Skeletal muscle tissue (tissue), 4 donors: ENCODE results near the gene CACNA2D3. TPM values are rescaled to one million over a fixed set of nuclear protein-coding genes. Genes with fewer than 3 reads are reported as not detected.
A peak's percentile ranks its signal among the peaks of the same experiment; 100 is the strongest.

Experiments
- H3K27ac ChIP-seq: one replicate; pipeline ENCODE4 v1.7.0; 2013; ENCODE audit warnings: mild to moderate bottlenecking, low read depth, low read length, inconsistent platforms
- H3K27me3 ChIP-seq, 3 donors: one replicate each; pipeline ENCODE4 v1.7.0; 2013; ENCODE audit warnings: low read length in 3 of 3; ENCODE audit not compliant: control insufficient read depth in 3 of 3, insufficient read depth in 3 of 3
- H3K36me3 ChIP-seq, 3 donors: one replicate each; pipeline ENCODE4 v1.7.0; 2013; ENCODE audit warnings: low read length in 3 of 3; ENCODE audit not compliant: control insufficient read depth in 3 of 3, insufficient read depth in 3 of 3
- H3K4me1 ChIP-seq, 3 donors: one replicate each; pipeline ENCODE4 v1.7.0; 2013; ENCODE audit warnings: low read length in 3 of 3, mild to moderate bottlenecking in 3 of 3; ENCODE audit not compliant: control insufficient read depth in 3 of 3, insufficient read depth in 3 of 3
- H3K4me3 ChIP-seq, 3 donors: one replicate each; pipeline ENCODE4 v1.7.0; 2013; ENCODE audit warnings: low read length in 3 of 3
- H3K9ac ChIP-seq, 3 donors: one replicate each; pipeline ENCODE4 v1.7.0; 2013; ENCODE audit warnings: low read length in 3 of 3, mild to moderate bottlenecking in 3 of 3, moderate library complexity in 2 of 3, low read depth in 1 of 3
- H3K9me3 ChIP-seq, 3 donors: one replicate each; pipeline ENCODE4 v1.7.0; 2013; ENCODE audit warnings: low read length in 3 of 3; ENCODE audit not compliant: control insufficient read depth in 3 of 3
- total RNA-seq: library from RNA; depleted of rRNA; stranded (reverse); fragments of >200 nt; gene quantifications from one replicate; pipeline ENCODE4 v1.2.3, GENCODE V29; 2014
- donor health status: Osteomylitis.

Gene CACNA2D3
- total RNA-seq, 1 donor from 2014 or later, result 3.1 TPM

DNA sequence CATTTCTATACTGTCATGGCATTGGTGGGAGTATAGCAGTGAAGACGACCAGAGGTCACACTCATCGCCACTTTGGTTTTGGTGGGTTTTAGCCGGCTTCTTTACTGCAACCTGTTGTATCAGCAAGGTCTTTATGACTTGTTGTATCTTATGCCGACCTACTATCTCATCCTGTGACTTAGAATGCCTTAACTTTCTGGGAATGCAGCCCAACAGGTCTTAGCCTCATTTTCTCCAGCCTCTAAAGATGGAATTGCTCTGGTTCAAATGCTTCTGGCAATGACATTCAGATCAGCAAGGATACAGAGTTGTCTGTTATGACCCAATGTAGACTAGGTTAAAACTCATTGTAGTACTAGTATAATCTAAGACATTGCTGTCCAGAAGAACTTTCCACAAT lies 860.5 kb downstream of the CACNA2D3 start:
- Histone ChIP-seq H3K9ac (no peak overlapping the region), H3K27ac (no peak overlapping the region), H3K36me3 (no peaks in the 10 kb centered on the region), H3K27me3 (no peaks in the 10 kb centered on the region), H3K9me3 (no peaks in the 10 kb centered on the region), H3K4me3 (no peak overlapping the region), H3K4me1 (peaks cover 0 to 1% (median 0%) of the 10 kb centered on the region in 3 donors)

DNA sequence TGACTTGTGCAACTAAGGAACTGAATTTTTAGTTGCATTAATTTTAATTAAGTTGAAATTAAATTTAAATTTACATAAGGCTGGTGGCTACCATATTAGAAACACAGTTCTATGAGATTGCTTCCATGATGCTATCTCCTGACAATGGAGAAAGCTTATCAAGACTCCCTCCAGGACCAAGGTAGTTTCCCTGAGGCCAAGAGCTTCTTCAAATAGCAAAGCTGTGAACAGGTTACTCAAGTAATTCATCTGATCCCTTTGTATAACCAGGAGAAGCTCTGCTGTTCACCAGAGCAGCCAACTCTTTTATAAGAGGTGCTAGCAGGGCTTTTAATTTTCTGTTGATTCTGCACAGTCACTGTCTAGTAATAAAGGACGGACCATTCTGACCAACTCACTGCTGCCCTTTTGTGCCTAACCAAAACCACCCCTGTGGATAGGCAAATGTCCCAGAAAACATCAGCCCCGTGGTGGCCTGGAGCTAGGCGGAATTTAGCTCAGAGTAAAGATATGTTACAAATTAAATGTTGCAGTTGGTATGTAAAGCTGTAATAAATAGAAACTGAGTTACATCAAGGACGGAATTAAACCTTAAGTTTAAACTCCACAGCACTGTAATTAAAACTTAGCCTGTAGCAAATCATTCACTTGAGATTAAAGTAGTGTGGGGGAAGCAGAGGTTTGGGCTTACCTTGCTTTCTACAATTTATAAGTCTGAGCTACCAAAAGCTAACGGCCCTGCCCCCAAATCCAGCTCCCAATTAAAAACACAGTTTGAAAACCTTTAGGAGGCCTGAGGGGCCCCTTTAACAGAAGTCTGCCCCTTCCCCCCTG lies 861.1 kb downstream of the CACNA2D3 start:
- peaks cover 0 to 8% (median 5%) of the 10 kb centered on the region in 3 donors for H3K4me1 ChIP-seq
- no peaks in the 10 kb centered on the region for H3K36me3 ChIP-seq
- H3K9ac ChIP-seq, result no peak overlapping the region
- H3K27ac ChIP-seq, result no peak overlapping the region
- no peaks in the 10 kb centered on the region for H3K27me3 ChIP-seq
- no peak overlapping the region for H3K4me3 ChIP-seq
- H3K9me3 ChIP-seq, result no peaks in the 10 kb centered on the region

DNA sequence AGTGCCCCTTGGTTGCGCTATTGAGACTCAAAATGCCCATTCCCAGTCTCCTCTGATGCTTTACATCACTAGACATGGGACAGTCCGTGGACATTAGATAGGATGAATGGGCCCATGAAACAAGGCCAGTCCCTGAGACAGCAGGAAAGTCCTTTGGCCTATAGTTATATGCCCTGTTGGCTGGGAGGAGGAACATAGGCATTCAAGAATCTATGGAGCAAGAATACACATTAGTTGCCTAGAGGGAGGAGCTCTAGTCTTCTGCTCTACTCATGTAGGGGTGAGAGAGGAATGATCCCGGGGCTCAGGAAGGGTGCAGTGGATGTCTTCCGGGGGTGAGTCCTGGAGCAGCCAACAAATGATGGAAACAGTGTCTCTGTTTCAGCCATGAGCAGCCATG lies 863.5 kb downstream of the CACNA2D3 start:
- no peak overlapping the region for H3K4me3 ChIP-seq
- no peak overlapping the region for H3K9ac ChIP-seq
- H3K9me3 ChIP-seq, result no peaks in the 10 kb centered on the region
- H3K4me1 ChIP-seq, result peaks cover 0 to 13% (median 13%) of the 10 kb centered on the region in 3 donors
- H3K27me3 ChIP-seq, result no peaks in the 10 kb centered on the region
- H3K36me3 ChIP-seq, result no peaks in the 10 kb centered on the region
- H3K27ac ChIP-seq, result no peak overlapping the region

DNA sequence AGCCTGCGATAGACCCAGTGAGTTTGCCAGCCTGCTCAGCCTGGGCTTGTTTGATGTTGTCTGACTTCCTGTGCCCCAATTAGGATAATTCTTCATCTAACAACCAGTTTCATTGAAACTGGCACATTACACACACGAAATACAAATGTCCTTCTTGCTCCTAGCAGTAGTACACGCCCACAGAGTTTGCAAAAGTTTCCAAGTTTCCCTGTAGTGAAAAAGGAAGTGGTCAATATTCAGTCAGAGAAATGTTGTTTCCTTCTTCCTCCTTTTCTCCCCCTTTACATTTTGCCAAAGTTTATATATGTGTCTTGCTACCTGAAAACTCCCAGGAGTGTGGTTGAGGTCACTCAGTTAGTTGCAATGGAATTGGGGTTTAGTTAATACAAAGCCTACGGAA lies 863.9 kb downstream of the CACNA2D3 start:
- H3K9ac ChIP-seq, result no peak overlapping the region
- H3K4me1 ChIP-seq, result peaks cover 0 to 13% (median 13%) of the 10 kb centered on the region in 3 donors
- H3K27ac ChIP-seq, result no peak overlapping the region
- H3K9me3 ChIP-seq, result no peaks in the 10 kb centered on the region
- H3K27me3 ChIP-seq, result no peaks in the 10 kb centered on the region
- no peak overlapping the region for H3K4me3 ChIP-seq
- no peaks in the 10 kb centered on the region for H3K36me3 ChIP-seq

GRCh38 chr3:54987719-54988118 lies 865.4 kb downstream of the CACNA2D3 start:
- Histone ChIP-seq H3K9ac (no peak overlapping the region), H3K27ac (no peak overlapping the region), H3K9me3 (no peaks in the 10 kb centered on the region), H3K4me1 (peaks cover 0 to 13% (median 13%) of the 10 kb centered on the region in 3 donors), H3K4me3 (no peak overlapping the region), H3K27me3 (no peaks in the 10 kb centered on the region), H3K36me3 (no peaks in the 10 kb centered on the region)

DNA sequence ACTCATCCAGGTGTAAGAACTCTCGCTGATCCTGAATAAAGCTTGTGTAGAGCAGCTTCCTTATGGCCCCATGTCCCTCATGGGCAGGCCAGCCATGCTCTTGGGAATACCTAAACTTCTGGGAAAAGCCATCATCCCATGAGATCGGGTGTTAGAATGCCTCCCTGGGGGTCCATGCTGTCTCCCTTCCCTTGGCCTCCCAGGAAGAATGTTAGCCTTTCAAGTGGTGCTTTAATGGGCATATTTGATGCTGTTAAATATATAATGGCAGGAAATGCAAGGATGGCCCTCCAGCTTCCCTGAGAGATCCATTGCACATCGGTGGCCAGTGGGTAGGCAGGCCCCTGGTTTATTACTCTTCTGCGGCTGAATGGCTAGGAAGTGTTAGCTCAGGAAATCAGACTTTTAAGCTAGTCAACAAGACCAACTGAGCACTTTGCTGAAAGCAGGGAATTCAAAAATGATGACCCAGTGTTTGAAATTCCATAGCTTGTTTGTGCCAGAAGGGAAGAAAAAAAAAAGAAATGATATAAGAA lies 866.0 kb downstream of the CACNA2D3 start:
- Histone ChIP-seq H3K36me3 (no peaks in the 10 kb centered on the region), H3K9me3 (no peaks in the 10 kb centered on the region), H3K4me1 (peaks cover 4 to 19% (median 13%) of the 10 kb centered on the region in 3 donors), H3K27me3 (no peaks in the 10 kb centered on the region), H3K4me3 (no peak overlapping the region), H3K27ac (peak overlapping the region; percentile 45), H3K9ac (no peak overlapping the region)

GRCh38 chr3:54988838-54989630 lies 866.7 kb downstream of the CACNA2D3 start:
- H3K4me3 ChIP-seq, result no peak overlapping the region
- H3K36me3 ChIP-seq, result no peaks in the 10 kb centered on the region
- H3K9me3 ChIP-seq, result no peaks in the 10 kb centered on the region
- H3K27me3 ChIP-seq, result no peaks in the 10 kb centered on the region
- H3K4me1 ChIP-seq, result peaks cover 4 to 19% (median 13%) of the 10 kb centered on the region in 3 donors
- H3K9ac ChIP-seq, result no peak overlapping the region
- peak overlapping the region; percentile 45 for H3K27ac ChIP-seq

GRCh38 chr3:54994111-54994513 lies 871.8 kb downstream of the CACNA2D3 start:
- H3K27me3 ChIP-seq, result no peaks in the 10 kb centered on the region
- H3K9ac ChIP-seq, result no peak overlapping the region
- H3K4me1 ChIP-seq, result peaks cover 4 to 6% (median 4%) of the 10 kb centered on the region in 3 donors
- no peak overlapping the region for H3K4me3 ChIP-seq
- no peak overlapping the region for H3K27ac ChIP-seq
- no peaks in the 10 kb centered on the region for H3K36me3 ChIP-seq
- H3K9me3 ChIP-seq, result no peaks in the 10 kb centered on the region

DNA sequence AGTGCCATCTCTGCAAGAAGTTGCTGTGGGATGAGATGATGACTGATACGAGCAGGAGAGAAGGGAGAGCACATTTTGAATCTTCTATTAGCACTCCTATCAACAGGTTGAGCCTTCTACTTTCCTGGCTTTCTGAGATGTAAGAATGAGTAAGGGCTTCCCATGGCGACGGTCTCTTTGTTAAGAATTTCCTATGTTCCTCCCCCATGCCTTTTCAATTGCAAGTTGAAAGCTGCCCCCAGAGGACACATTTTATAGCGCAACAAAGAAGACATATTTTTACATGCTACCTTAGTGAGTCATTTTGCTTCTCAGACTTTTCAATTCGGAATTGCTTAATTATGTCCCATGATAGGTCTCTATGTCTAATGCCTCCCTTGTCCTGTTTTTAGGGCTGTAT lies 876.8 kb downstream of the CACNA2D3 start:
- no peak overlapping the region for H3K9ac ChIP-seq
- H3K27me3 ChIP-seq, result no peaks in the 10 kb centered on the region
- no peaks in the 10 kb centered on the region for H3K9me3 ChIP-seq
- H3K4me3 ChIP-seq, result no peak overlapping the region
- peaks cover 0 to 2% (median 0%) of the 10 kb centered on the region in 3 donors for H3K36me3 ChIP-seq
- H3K27ac ChIP-seq, result no peak overlapping the region
- H3K4me1 ChIP-seq, result no peaks in the 10 kb centered on the region

GRCh38 chr3:54999811-55000210 lies 877.5 kb downstream of the CACNA2D3 start:
- Histone ChIP-seq H3K27ac (no peak overlapping the region), H3K36me3 (peaks cover 0 to 2% (median 0%) of the 10 kb centered on the region in 3 donors), H3K9ac (no peak overlapping the region), H3K27me3 (no peaks in the 10 kb centered on the region), H3K4me3 (no peak overlapping the region), H3K4me1 (no peaks in the 10 kb centered on the region), H3K9me3 (no peaks in the 10 kb centered on the region)
